LoVo (cell line): ENCODE measurements around the gene LDLR.
"Not testable (repeated sequence)": the region's sequence is repeated elsewhere in the genome, so short reads cannot be mapped to it uniquely, and the experiment has no call there.

Experiments
- DNase-seq: peaks from one replicate; pipeline ENCODE4 v3.0.0-alpha.2; 2016; ENCODE audit warnings: low spot score

LDLR gene

DNA sequence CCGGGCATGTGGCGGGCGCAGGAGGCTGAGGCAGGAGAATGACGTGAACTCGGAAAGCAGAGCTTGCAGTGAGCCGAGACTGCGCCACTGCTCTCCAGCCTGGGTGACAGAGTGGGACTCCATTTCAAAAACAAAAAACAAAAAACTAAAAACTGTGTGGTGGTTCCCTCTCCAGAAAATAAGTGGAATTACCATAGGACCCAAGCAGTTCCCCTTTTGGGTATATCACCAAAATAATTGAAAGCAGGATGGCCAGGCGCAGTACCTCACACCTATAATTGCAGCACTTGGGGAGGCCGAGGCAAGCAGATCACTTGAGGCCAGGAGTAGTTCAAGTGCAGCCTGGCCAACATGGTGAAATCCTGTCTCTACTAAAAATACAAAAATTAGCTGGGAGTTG lies 15.7 kb upstream of the LDLR start:
- no peak for DNase-seq

DNA sequence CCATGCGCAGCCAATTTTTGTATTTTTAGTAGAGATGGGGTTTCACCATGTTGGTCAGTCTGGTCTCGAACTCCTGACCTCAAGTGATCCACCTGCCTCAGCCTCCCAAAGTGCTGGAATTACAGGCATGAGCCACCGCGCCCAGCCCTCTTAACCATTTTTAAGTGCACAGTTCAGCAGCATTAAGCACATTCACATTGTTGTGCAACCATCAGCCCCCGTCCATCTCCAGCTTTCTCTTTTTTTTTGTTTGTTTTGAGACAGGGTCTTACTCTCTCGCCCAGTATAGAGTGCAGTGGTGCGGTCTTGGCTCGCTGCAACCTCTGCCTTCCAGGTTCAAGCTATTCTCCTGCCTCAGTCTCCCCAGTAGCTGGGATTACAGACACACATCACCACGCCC lies 12.5 kb upstream of the LDLR start:
- DNase-seq = not testable (repeated sequence)

DNA sequence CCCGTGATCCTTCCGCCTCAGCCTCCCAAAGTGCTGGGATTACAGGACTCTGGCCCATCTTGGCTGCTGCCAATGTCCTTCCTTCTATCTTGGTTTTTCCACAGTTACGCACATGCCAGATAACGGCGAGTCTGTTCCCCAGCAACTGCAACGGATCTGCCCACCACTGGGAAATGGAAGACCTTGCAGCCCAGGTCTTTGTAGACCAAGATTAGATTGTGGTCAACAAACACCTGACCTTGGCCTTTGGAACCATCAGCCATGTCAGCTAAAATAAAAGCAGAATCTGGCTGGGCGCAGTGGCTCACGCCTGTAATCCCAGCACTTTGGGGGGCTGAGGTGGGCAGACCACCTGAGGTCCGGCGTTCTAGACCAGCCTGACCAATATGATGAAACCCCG lies 10.4 kb upstream of the LDLR start:
- DNase-seq = no peak

DNA sequence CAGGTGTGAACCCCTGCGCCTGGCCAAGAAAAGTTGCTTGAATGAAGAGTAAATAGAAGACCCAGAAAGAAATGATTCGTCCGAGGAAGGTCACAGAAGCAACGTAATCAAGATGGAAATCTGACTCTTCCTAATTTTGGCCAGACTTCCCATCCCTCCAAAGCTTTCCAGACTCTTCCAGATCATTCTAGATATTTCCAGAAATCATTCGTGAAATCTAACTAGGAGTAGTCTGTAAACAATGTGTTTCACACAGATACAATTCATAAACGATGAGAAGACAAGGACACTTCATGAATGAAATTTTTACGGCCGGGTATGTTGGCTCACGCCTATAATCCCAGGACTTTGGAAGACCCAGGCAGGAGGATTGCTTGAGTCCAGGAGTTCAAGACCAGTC lies 9.3 kb upstream of the LDLR start:
- DNase-seq = no peak

DNA sequence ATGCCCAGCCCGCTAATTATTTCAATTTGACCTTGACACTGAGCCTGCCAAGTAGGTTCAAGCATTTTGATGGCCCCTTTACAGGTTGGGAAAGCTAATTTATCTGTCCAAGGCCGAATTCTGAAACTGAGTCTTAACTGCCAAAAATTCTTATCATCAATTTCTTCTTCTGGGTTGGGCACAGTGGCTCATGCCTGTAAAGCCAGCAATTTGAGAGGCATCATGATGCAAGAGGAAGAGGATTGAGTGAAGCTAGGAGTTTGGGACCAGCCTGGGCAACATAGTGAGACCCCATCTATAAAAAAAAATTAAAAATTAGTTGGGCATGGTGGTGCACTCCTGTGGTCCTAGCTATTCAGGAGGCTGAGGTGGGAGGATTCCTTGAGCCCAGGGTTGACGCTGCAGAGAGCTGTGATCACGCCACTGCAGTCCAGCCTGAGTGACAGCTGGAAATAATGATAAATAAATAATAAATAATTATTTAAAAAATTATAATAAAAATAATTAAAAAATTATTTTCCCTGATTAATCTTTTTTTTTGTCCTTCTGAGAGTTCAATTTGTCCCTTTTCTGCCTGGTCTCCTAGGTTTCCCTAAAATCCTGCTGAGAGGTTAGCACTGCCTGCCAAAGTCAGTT lies 1.3 kb upstream of the LDLR start:
- no peak for DNase-seq

DNA sequence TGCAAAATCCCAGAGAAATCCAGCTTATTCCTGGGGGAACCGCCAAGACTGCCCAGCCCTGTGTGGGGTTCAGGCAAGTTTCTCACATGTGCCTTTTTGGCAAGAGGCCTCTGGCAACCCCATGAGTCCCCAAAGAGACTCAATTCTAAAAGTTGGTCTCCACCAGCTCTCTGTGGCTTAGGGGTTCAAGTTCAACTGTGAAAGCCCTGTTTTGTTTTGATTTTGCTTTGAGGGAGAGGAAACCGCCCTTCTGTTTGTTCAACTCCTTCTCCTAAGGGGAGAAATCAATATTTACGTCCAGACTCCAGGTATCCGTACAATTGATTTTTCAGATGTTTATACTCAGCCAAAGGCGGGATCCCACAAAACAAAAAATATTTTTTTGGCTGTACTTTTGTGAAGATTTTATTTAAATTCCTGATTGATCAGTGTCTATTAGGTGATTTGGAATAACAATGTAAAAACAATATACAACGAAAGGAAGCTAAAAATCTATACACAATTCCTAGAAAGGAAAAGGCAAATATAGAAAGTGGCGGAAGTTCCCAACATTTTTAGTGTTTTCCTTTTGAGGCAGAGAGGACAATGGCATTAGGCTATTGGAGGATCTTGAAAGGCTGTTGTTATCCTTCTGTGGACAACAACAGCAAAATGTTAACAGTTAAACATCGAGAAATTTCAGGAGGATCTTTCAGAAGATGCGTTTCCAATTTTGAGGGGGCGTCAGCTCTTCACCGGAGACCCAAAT lies 583 bp upstream of the LDLR start:
- DNase-seq = no peak

DNA sequence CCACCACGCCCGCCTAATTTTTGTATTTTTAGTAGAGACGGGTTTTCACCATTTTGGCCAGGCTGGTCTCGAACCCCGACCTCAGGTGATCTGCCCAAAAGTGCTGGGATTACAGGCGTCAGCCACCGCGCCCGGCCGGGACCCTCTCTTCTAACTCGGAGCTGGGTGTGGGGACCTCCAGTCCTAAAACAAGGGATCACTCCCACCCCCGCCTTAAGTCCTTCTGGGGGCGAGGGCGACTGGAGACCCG lies 676 bp downstream of the LDLR start:
- not testable (repeated sequence) for DNase-seq

DNA sequence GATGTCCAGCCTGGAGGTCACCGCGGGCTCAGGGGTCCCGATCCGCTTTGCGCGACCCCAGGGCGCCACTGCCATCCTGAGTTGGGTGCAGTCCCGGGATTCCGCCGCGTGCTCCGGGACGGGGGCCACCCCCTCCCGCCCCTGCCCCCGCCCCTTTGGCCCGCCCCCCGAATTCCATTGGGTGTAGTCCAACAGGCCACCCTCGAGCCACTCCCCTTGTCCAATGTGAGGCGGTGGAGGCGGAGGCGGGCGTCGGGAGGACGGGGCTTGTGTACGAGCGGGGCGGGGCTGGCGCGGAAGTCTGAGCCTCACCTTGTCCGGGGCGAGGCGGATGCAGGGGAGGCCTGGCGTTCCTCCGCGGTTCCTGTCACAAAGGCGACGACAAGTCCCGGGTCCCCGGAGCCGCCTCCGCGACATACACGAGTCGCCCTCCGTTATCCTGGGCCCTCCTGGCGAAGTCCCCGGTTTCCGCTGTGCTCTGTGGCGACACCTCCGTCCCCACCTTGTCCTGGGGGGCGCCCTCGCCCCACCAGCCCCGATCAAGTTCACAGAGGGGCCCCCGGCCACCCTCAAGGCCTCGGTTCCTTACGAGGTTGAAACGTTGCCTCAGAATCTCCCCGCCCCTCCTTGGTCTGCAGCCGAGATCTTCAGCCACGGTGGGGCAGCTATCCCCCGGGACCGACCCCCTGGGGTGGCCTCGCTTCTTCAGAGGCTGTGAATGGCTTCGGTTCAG lies 1.2 kb downstream of the LDLR start:
- DNase-seq = peak; percentile 98

DNA sequence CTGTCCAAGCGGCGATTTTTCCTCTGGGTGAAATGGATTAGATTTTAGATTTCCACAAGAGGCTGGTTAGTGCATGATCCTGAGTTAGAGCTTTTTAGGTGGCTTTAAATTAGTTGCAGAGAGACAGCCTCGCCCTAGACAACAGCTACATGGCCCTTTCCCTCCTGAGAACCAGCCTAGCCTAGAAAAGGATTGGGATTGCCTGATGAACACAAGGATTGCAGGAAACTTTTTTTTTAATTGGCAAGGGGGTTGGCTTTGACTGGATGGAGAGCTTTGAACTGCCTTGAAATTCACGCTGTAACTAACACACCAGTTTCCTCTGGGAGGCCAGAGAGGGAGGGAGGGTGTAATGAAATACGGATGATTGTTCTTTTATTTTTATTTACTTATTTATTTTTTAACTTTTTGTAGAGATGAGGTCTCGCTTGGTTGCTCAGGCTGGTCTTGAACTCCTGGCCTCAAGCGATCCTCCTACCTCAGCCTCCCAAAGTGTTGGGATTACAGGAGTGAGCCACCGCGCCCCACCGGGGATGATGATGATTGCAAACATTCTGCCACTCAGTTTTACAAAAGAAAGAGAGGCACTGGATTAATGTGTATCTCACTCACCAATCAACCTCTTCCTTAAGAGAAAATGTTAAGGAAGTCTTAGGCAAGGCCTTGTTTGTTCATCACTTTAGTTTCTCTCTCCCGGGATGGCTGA lies 1.9 kb downstream of the LDLR start:
- peak; percentile 14 for DNase-seq

DNA sequence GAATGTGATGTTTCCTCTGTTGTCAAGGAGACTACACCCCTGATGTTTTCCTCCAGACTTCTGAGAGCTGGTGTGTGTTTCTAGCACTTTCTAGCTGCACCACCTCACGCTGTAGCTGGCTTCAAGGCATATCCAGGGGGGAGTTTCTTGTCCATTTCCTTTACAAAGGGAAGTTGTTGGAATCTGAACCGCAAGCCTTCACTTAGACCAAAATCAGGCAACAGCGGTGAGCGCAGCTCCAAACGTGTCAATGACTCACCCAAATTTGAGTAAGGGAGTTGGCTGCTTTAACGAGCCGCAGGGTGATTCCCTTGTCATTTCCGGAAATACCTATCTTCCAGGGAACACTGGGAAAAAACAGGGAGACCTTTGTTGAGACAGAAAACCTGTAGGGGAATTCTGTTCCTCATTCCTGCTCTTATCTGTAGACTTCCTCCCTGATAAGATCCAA lies 2.5 kb downstream of the LDLR start:
- DNase-seq = peak; percentile 94

DNA sequence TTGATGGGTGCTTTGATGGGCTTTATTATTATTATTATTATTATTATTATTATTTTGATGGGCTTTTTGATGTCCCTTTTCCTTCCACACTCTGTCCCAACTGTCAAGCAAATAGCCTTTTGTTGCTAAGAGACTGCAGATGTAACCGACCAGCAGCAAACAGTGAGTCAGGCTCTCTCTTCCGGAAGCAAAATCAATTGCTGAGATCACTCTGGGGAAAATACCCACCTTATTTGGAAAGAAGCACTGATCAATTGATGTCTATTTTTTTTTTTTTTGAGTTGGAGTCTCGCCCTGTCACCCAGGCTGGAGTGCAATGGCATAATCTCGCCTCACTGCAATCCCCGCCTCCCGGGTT lies 2.9 kb downstream of the LDLR start:
- DNase-seq = peak; percentile 72

DNA sequence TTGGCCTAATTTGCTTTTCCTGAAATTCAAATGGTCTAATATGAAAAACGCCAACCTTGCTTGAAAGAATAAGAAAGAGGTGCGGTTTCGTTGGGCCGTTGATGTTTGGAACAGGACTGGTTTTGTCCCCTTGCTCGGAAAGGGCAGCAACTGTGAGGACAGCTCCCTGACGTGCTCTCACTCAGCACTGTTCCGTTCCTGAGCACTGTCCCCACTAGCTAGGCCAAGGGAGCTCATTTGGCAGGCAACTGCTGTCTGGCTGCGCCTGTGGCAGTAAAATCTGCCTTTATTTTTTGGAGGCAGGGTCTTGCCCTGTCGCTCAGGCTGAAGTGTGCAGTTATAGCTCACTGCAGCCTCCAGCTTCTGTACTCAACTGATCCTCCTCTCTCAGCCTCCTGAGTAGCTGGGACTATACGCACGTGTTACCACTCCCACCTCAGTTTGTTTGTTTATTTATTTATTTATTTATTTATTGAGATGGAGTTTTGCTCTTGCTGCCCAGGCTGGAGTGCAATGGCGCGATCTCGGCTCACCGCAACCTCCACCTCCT lies 4.5 kb downstream of the LDLR start:
- DNase-seq = no peak

DNA sequence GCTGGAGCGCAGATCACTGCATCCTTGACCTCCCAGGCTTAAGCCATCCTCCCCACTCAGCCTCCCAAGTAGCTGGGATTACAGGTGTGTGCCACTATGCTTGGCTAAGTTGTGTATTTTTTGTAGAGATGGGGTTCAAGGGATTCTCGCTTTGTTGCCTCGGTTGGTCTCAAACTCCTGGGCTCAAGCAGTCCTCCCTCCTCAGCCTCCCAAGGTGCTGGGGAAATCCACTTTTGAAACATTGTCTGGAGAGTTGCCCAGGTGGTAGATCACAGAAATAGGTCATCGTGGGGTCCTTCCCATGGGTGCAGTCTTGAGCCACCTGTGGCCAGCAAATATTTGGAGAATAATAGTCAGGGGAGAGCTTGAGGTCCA lies 5.2 kb downstream of the LDLR start:
- DNase-seq = no peak

DNA sequence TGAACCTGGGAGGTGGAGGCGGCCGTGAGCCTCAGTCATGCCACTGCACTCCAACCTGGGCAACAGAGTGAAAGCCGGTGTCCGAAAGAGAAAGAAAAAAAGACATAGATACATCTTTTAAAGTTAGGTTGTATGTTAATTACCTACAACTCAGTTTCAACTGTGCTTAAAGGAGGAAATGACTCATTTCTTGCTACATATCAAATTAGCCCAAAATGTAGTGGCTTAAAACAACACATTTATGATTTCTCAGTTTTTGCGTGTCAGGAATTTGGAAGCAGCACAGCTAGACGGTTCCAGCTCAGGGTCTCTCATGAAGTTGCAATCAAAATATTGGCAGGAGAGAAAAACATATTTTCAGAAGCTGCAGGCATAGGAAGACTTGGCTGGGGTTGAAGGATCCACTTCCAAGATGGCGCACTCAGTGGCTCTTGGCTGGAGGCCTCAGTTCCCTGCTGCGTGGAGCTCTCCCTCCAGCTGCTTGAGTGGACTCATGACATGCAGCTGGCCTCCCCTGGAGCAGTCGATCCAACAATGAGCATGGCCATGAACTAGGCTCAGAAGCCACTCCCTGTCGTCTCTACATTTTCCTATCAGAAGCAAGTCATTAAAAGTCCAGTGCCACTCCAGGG lies 7.1 kb downstream of the LDLR start:
- no peak for DNase-seq

DNA sequence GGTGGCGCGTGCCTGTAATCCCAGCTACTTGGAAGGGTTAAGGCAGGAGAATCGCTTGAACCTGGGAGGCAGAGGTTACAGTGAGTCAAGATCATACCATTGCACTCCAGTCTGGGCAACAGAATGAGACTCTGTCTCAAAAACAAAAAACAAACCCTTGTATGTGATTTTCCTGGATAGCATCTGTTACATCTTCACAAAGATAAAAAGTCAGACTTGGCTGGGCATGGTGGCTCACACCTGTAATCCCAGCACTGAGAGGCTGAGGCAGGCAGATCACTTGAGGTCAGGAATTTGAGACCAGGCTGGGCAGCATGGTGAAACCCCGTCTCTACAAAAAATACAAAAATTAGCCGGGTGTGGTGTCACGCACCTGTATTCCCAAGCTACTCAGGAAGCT lies 8.1 kb downstream of the LDLR start:
- DNase-seq = not testable (repeated sequence)

DNA sequence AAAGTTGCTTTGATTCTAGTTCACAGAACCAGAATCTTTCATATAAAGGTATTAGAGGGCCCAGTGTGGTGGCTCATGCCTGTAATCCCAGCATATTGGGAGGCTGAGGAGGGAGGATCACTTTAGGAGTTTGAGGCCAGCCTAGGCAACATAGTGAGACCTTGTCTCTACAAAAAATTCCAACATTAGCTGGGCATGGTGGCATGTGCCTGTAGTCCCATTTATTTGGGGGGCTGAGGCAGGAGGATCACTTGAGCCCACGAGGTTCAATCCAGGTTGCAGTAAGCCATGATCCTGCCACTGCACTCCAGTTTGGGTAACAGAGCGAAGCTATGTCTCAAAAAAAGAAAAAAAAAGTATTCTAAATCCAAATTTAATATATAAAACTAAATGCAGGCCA lies 9.1 kb downstream of the LDLR start:
- no peak for DNase-seq

DNA sequence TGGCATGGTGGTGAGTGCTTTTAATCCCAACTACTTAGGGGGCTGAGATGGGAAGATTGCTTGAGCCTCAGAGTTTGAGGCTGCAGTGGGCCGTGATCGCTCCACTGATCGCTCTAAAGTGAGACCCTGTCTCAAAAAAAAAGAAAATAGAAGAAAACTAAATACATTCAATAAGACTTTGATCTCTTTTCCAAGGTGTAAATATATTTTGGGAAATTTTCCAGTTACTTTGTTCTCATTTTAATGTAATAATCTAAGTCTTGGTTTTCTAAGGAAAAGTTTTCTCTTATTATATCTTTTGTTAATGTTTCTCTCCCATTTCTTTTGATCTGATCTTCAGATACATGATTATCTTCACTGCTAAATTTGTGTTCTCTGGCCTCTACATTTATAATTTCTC lies 9.6 kb downstream of the LDLR start:
- no peak for DNase-seq

DNA sequence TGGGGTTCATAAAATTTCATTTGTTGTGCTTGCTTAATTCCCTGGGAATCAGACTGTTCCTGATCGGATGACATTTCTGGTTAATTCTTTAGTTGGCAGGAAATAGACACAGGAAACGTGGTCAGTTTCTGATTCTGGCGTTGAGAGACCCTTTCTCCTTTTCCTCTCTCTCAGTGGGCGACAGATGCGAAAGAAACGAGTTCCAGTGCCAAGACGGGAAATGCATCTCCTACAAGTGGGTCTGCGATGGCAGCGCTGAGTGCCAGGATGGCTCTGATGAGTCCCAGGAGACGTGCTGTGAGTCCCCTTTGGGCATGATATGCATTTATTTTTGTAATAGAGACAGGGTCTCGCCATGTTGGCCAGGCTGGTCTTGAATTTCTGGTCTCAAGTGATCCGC lies 10.8 kb downstream of the LDLR start:
- no peak for DNase-seq

DNA sequence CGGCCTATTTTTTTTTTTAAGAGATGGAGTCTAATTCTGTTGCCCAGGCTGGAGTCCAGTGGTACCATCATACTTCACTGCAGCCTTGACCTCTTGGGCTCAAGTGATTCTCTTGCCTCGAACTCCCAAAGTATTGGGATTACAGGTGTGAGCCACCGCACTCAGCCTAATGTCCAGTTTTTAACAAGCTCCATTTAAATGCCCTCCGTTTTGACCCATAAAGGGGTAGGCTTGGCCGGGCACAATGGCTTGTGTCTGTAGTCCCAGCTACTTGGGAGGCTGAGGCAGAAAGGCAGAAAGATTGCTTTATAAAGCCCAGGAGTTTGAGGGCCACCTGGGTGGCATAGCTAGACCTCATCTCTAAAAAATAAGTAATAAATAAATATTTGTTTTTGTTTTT lies 11.8 kb downstream of the LDLR start:
- DNase-seq = no peak

DNA sequence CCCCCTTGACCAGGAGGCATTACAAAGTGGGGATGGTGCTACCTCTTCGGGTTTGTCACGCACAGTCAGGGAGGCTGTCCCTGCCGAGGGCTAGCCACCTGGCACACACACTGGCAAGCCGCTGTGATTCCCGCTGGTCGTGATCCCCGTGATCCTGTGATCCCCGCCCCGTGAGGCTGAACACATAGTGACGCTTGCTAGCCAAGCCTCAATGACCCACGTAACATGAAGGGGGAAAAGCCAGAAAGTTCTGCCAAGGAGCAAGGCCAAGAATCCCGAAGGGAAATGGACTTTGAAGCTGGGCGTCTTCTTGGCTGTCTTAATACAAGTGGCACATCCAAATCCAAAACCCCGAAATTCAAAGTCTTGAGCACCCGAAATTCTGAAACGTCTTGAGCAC lies 13.7 kb downstream of the LDLR start:
- DNase-seq = no peak

DNA sequence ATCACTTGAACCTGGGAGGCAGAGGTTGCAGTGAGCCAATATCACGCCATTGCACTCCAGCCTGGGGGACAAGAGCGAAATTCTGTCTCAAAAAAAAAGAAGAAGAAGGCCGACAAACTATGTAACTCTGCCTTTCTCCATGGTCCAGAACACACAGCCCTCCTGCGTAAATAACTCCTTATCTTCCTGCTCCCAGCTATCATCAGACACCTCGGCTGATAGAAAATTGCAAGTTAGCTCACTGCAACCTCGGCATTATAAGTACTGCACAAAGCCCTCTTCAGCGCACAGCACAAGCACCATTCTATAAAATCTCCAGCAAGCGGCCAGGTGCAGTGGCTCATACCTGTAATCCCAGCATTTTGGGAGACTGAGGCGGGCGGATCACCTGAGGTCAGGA lies 14.4 kb downstream of the LDLR start:
- DNase-seq = not testable (repeated sequence)

DNA sequence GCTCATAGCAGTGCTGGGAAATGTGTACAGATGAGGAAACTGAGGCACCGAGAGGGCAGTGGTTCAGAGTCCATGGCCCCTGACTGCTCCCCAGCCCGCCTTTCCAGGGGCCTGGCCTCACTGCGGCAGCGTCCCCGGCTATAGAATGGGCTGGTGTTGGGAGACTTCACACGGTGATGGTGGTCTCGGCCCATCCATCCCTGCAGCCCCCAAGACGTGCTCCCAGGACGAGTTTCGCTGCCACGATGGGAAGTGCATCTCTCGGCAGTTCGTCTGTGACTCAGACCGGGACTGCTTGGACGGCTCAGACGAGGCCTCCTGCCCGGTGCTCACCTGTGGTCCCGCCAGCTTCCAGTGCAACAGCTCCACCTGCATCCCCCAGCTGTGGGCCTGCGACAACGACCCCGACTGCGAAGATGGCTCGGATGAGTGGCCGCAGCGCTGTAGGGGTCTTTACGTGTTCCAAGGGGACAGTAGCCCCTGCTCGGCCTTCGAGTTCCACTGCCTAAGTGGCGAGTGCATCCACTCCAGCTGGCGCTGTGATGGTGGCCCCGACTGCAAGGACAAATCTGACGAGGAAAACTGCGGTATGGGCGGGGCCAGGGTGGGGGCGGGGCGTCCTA lies 15.9 kb downstream of the LDLR start:
- DNase-seq = no peak
